Glutamatergic neuron (in vitro differentiated cells): Measurements from ENCODE around the gene TTC28. TPM values are rescaled to one million over a fixed set of nuclear protein-coding genes. Genes with fewer than 3 reads are reported as not detected.

ENCODE experiments used
- DNase-seq: peaks from one replicate; pipeline ENCODE4 v3.0.0; 2022
- H3K27ac Mint-ChIP-seq: one replicate; pipeline ENCODE4 v1.8.0; 2020; ENCODE audit warnings: mild to moderate bottlenecking, mixed read lengths, inconsistent platforms; ENCODE audit not compliant: unreplicated experiment
- H3K27me3 Mint-ChIP-seq: one replicate; pipeline ENCODE4 v1.8.0; 2020; ENCODE audit warnings: mild to moderate bottlenecking, moderate library complexity, mixed read lengths, inconsistent platforms; ENCODE audit not compliant: unreplicated experiment
- H3K36me3 Mint-ChIP-seq: one replicate; pipeline ENCODE4 v1.8.0; 2020; ENCODE audit warnings: mild to moderate bottlenecking, mixed read lengths, inconsistent platforms; ENCODE audit not compliant: unreplicated experiment
- H3K4me1 Mint-ChIP-seq: one replicate; pipeline ENCODE4 v1.8.0; 2020; ENCODE audit warnings: mild to moderate bottlenecking, low read depth, mixed read lengths, inconsistent platforms; ENCODE audit not compliant: unreplicated experiment
- H3K4me3 Mint-ChIP-seq: one replicate; pipeline ENCODE4 v1.8.0; 2020; ENCODE audit warnings: mild to moderate bottlenecking, mixed read lengths, inconsistent platforms; ENCODE audit not compliant: unreplicated experiment
- H3K9me3 Mint-ChIP-seq: one replicate; pipeline ENCODE4 v1.8.0; 2020; ENCODE audit warnings: mild to moderate bottlenecking, moderate library complexity, mixed read lengths, inconsistent platforms; ENCODE audit not compliant: unreplicated experiment
- CTCF ChIP-seq: fragments of 200-600 bp; sonication (generic); IDR thresholded peaks from one replicate; pipeline ENCODE4 v1.5.0; 2021; ENCODE audit not compliant: partially characterized antibody, unreplicated experiment
- total RNA-seq: library from RNA; stranded (reverse); fragmentation: NEBNext Ultra II Directional; extraction: Animal tissue kit (Norgen Biotek cat#: 25700); gene quantifications from one replicate; pipeline ENCODE4 v1.2.1, GENCODE V29; 2021; ENCODE audit not compliant: unreplicated experiment

Gene TTC28
- total RNA-seq, 1 donor from 2014 or later = 55.6 TPM

DNA sequence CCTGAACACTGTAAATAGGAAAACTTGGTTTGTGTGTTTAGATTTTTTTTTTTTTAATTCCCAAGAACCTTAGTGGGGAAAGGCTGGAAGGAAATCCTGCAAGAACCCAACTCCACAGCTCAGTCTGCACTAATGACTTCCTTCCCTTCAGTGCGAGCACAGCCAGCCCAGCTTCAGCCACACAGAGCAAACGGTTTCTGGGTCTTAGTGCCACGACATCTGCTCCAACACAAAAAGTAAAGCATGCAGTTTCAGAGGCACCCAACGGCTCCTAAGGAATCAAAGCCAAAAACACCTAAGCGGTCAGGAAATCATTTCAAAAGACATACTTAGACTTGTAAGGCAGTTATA lies 236.1 kb downstream of the TTC28 start:
- Mint-ChIP-seq H3K27ac (peak overlapping the region; percentile 90), H3K4me1 (peaks cover 29% of the 10 kb centered on the region), H3K4me3 (peak overlapping the region; percentile 96), H3K9me3 (no peaks in the 10 kb centered on the region), H3K36me3 (no peaks in the 10 kb centered on the region), H3K27me3 (peaks cover 3% of the 10 kb centered on the region)
- TF ChIP-seq CTCF = no peak
- DNase-seq = peak; percentile 44

GRCh38 chr22:28442711-28443525 lies 236.7 kb downstream of the TTC28 start:
- peak overlapping the region; percentile 96 for H3K4me3 Mint-ChIP-seq
- peaks cover 26% of the 10 kb centered on the region for H3K4me1 Mint-ChIP-seq
- no peak for TF ChIP-seq CTCF
- no peaks in the 10 kb centered on the region for H3K36me3 Mint-ChIP-seq
- H3K27ac Mint-ChIP-seq = peak overlapping the region; percentile 90
- peak; percentile 55 for DNase-seq
- no peaks in the 10 kb centered on the region for H3K9me3 Mint-ChIP-seq
- H3K27me3 Mint-ChIP-seq = peaks cover 3% of the 10 kb centered on the region

- no peaks in the 10 kb centered on the region for H3K36me3 Mint-ChIP-seq
- H3K4me3 Mint-ChIP-seq = peak overlapping the region; percentile 96
- DNase-seq = peak; percentile 74
- H3K4me1 Mint-ChIP-seq = peaks cover 22% of the 10 kb centered on the region
- peak overlapping the region; percentile 90 for H3K27ac Mint-ChIP-seq
- H3K9me3 Mint-ChIP-seq = no peaks in the 10 kb centered on the region
- H3K27me3 Mint-ChIP-seq = peaks cover 3% of the 10 kb centered on the region
- peak; percentile 60 for TF ChIP-seq CTCF
Observed at GRCh38 chr22:28442264-28442710, 237.4 kb downstream of the TTC28 start.

- TF ChIP-seq CTCF = no peak
- Mint-ChIP-seq H3K4me3 (peak overlapping the region; percentile 79), H3K9me3 (no peaks in the 10 kb centered on the region), H3K27ac (peak overlapping the region; percentile 86), H3K4me1 (peaks cover 20% of the 10 kb centered on the region), H3K27me3 (peaks cover 3% of the 10 kb centered on the region), H3K36me3 (no peaks in the 10 kb centered on the region)
- no peak for DNase-seq
Observed at GRCh38 chr22:28441720-28442263, 237.8 kb downstream of the TTC28 start.
